ENCODE data around the gene SRCIN1. TPM values are rescaled to one million over a fixed set of nuclear protein-coding genes. Genes with fewer than 3 reads are reported as not detected.
"Not testable (repeated sequence)": the region's sequence is repeated elsewhere in the genome, so short reads cannot be mapped to it uniquely, and the experiment has no call there.

The SRCIN1 gene
- total RNA-seq, 1 experiment from 2014 or later: 1.3 TPM

DNA sequence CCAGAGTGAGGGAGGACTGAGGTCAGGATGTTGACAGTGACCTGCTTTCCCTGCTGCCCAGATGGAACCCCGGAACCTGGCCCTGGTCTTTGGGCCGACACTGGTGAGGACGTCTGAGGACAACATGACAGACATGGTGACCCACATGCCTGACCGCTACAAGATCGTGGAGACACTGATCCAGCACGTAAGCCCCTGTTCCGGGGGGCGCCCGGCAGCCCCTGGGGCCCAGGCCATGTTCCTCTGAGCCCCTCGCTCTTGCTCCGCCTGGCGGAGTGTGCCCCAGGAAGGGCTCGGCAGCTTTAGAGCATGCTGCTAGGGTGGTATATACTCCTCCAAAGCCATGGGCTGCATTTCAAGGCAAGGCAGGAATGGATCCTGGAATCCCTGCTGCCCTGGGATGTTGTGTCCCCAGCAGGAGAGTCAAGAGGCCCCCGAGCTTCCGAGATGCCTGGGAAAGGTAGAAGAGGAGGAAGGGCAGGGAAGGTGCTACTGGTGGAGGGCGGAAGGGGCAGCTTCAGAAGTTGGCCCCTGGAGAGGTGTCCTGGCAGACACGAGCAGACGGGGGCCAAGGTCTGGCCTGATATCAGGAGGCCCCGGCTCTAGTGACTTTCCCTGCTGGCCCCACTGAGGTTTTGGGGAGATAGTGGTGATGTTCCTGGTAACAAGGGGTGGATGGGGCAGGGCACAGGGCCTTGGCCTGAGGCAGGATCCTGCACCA lies 114.2 kb downstream of the SRCIN1 start:
- in situ Hi-C loops (cut with HindIII; ENCODE audit: low pct_unique_long_range_greater_than_20kb, low sequenced_read_pairs); DNase-seq (ENCODE audit: low read depth, low spot score): not testable (repeated sequence)

- DNase-seq (ENCODE audit: low read depth, low spot score); in situ Hi-C loops (cut with HindIII; ENCODE audit: low pct_unique_long_range_greater_than_20kb, low sequenced_read_pairs): not testable (repeated sequence)
Observed at GRCh38 chr17:38489774-38490173, 116.0 kb downstream of the SRCIN1 start.

- DNase-seq (ENCODE audit: low read depth, low spot score); in situ Hi-C loops (cut with HindIII; ENCODE audit: low pct_unique_long_range_greater_than_20kb, low sequenced_read_pairs): not testable (repeated sequence)
Observed at GRCh38 chr17:38485681-38486298, 120.0 kb downstream of the SRCIN1 start.

- in situ Hi-C loops (cut with HindIII; ENCODE audit: low pct_unique_long_range_greater_than_20kb, low sequenced_read_pairs): no loop called here
- DNase-seq (ENCODE audit: low read depth, low spot score): no peak
Observed at GRCh38 chr17:38485146-38485468, 120.6 kb downstream of the SRCIN1 start.

DNA sequence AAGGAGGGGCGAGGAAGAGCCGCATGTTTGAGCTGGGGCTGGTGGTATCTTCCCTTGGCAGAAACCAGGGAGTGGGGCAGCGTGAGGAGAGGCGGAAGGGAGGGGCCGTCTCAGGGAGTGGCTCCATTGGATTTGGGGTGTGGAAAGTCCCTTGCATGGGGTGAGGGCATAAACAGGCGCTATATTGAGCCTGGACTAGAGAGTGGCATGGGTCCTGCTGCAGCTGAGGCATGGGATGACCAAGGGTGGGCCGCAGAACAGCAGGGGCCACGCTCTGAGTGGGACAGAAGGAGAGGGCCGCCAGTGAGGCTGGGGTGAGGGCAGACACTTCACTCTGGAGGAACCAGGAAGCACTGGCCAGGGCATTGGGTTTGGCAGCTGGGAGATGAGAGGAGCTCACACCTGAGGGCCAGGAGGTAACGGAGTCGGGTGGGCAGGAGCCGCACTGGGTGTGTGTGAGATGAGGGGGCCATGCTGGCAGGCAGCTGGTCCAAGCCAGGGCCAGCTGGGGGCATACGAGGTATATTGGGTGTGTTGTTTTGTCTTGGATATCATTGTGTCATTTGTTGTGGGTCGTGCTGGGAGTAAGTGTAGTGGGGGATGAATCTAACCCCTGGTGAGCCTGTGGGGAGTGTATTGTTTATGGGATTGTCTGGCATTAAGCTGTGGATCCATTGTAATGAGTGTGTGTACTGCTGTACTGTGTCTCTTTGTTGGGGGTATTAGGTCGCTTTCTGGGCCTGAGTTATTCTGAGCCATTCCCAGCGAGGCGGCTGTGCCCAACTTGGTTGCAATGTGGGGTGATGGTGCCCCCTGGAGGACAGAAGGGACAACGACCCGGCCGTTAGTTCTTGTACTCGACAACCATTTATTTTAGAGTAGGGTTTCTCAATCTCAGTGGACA lies 121.3 kb downstream of the SRCIN1 start:
- peak; percentile 76 for DNase-seq (ENCODE audit: low read depth, low spot score)
- in situ Hi-C loops (cut with HindIII; ENCODE audit: low pct_unique_long_range_greater_than_20kb, low sequenced_read_pairs): not testable (repeated sequence)

- in situ Hi-C loops (cut with HindIII; ENCODE audit: low pct_unique_long_range_greater_than_20kb, low sequenced_read_pairs); DNase-seq (ENCODE audit: low read depth, low spot score): not testable (repeated sequence)
Observed at GRCh38 chr17:38482700-38483043, 123.1 kb downstream of the SRCIN1 start.

DNA sequence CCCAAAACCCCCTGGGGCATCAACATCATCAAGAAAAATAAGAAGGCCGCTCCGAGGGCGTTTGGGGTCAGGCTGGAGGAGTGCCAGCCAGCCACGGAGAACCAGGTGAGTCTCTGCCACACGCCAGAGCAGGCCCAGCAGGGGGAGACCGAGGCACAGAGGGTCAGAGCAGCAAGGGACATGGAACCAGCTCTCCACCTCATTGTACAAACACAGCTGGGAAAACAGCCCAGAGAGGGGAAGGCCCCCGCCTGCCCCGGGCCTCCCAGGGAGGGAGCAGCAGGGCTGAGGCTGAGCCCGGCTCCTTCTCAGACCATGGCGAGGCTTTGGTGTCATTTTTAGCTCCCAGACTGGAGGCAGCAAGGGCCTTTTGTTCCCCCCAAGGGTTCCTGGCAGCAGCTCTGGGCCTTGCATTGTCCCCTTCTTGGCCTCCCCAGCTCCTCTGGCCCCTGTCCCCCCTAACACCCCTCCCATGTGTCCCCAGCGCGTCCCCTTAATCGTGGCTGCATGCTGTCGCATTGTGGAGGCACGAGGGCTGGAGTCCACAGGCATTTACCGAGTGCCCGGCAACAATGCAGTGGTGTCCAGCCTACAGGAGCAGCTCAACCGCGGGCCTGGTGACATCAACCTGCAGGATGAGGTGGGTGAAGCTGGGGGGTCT lies 123.6 kb downstream of the SRCIN1 start:
- in situ Hi-C loops (cut with HindIII; ENCODE audit: low pct_unique_long_range_greater_than_20kb, low sequenced_read_pairs); DNase-seq (ENCODE audit: low read depth, low spot score): not testable (repeated sequence)

Other genes starting within 250 kb of the SRCIN1 start
- gene ARHGAP23, start 177.5 kb downstream of the SRCIN1 start, total RNA-seq (2014; rRNA removed; shearing (Covaris generic)): 0.34 and 1.0 TPM in 2 replicates
- 5.3 TPM in 2 replicates for gene EPOP, start 69.0 kb upstream of the SRCIN1 start, total RNA-seq (2014; rRNA removed; shearing (Covaris generic))
- gene MLLT6, start 99.3 kb upstream of the SRCIN1 start, total RNA-seq (2014; rRNA removed; shearing (Covaris generic)): 18.7 and 19.1 TPM in 2 replicates
- gene CISD3, start 124.4 kb upstream of the SRCIN1 start, total RNA-seq (2014; rRNA removed; shearing (Covaris generic)): 6.0 and 7.1 TPM in 2 replicates
- gene PCGF2, start 142.4 kb upstream of the SRCIN1 start, total RNA-seq (2014; rRNA removed; shearing (Covaris generic)): 3.5 and 4.3 TPM in 2 replicates
- gene PSMB3, start 146.8 kb upstream of the SRCIN1 start, total RNA-seq (2014; rRNA removed; shearing (Covaris generic)): 300 and 342 TPM in 2 replicates
- 21.6 and 23.1 TPM in 2 replicates for gene PIP4K2B, start 193.6 kb upstream of the SRCIN1 start, total RNA-seq (2014; rRNA removed; shearing (Covaris generic))
- gene CWC25, start 219.4 kb upstream of the SRCIN1 start, total RNA-seq (2014; rRNA removed; shearing (Covaris generic)): 10.1 and 12.5 TPM in 2 replicates
- gene RPL23, start 247.8 kb upstream of the SRCIN1 start, total RNA-seq (2014; rRNA removed; shearing (Covaris generic)): 2,873 and 3,047 TPM in 2 replicates